ENCODE measurements around the gene YPEL4.

DNA sequence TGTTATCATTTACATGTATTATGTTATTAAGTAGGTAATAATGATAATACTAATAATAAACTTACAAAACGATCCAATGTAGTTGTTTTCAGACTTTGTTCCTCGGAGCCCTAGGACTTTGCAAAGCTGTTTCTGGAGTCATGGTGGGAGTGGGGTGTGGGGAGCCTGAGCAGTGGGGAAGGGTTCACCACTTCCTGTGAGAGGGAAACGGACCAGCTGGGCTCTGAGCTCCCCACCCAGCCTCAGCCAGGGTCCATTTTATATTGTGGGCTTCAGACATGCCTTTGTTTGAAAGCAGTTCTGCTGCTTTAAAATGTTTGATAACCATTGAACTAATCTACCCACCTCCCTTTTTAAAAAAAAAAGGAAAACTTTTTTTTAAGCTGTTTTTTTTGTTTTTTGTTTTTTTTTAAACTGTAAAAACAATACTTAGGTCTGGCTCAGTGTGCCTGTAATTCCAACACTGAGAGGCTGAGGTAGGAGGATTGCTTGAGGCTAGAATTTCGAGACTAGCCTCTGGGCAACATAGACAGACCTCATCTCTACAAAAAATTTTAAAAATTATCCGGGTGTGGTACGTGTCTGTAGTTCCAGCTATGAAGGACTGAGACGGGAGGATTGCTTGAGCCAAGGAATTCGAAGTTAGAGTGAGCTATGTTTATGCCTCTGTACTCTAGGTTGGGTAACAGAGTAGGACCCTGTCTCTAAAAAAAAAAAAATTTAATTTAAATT is 45.2 kb downstream of the YPEL4 start:
- no peak for TF ChIP-seq POLR2A (IDR thresholded peaks at IDR 0.05)
- TF ChIP-seq, protein P1, sequence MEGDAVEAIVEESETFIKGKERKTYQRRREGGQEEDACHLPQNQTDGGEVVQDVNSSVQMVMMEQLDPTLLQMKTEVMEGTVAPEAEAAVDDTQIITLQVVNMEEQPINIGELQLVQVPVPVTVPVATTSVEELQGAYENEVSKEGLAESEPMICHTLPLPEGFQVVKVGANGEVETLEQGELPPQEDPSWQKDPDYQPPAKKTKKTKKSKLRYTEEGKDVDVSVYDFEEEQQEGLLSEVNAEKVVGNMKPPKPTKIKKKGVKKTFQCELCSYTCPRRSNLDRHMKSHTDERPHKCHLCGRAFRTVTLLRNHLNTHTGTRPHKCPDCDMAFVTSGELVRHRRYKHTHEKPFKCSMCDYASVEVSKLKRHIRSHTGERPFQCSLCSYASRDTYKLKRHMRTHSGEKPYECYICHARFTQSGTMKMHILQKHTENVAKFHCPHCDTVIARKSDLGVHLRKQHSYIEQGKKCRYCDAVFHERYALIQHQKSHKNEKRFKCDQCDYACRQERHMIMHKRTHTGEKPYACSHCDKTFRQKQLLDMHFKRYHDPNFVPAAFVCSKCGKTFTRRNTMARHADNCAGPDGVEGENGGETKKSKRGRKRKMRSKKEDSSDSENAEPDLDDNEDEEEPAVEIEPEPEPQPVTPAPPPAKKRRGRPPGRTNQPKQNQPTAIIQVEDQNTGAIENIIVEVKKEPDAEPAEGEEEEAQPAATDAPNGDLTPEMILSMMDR (IDR thresholded peaks at IDR 0.05) = no peak

Data from esophagus squamous epithelium (tissue), 4 donors.